PC-9 (cell line): Measurements from ENCODE around the gene DDX41. TPM values are rescaled to one million over a fixed set of nuclear protein-coding genes. Genes with fewer than 3 reads are reported as not detected.

ENCODE experiments used
- BruUV-seq: library from RNA; stranded (reverse); fragments of 400-500 nt; replicated peaks from 2 replicates; lab custom pipeline; 2021; lab: Mats Ljungman, UMichigan
- CTCF ChIA-PET: fragments of 300-600 bp; sonication (Branson Sonifier 250); formaldehyde crosslinking; loops from one replicate; lab custom pipeline; 2022; ENCODE audit warnings: antibody characterized with exemption; lab: Charles Lee
- POLR2A ChIA-PET: fragments of 300-600 bp; sonication (Branson Sonifier 250); formaldehyde crosslinking; loops from one replicate; lab custom pipeline; 2022; ENCODE audit warnings: antibody characterized with exemption; ENCODE audit not compliant: unreplicated experiment; lab: Charles Lee
- DNase-seq, 2 experiments: peaks; one replicate each; pipeline versions ENCODE4 v3.0.0 to v3.0.0-alpha.2; 2015 to 2022; ENCODE audit warnings: mixed read lengths in 1 of 2
- H2AFZ ChIP-seq: fragments of 200-600 bp; sonication (generic); 2 replicates; pipeline ENCODE4 v1.8.1; 2017; ENCODE audit warnings: antibody characterized with exemption
- H3F3A ChIP-seq: fragments of 200-600 bp; sonication (generic); 2 replicates; pipeline ENCODE4 v1.8.1; 2017; ENCODE audit warnings: antibody characterized with exemption, mild to moderate bottlenecking, low read depth; ENCODE audit not compliant: insufficient read depth
- H3K27ac ChIP-seq: fragments of 200-600 bp; sonication (generic); 2 replicates; pipeline ENCODE4 v1.6.1; 2016; ENCODE audit warnings: mixed run types
- H3K27me3 ChIP-seq: fragments of 200-600 bp; sonication (generic); 2 replicates; pipeline ENCODE4 v1.6.1; 2016; ENCODE audit warnings: low read depth, mixed run types; ENCODE audit not compliant: insufficient read depth
- H3K36me3 ChIP-seq: fragments of 200-600 bp; sonication (generic); 2 replicates; pipeline ENCODE4 v1.6.1; 2016; ENCODE audit warnings: low read depth, mixed run types
- H3K4me1 ChIP-seq: fragments of 200-600 bp; sonication (generic); replicated peaks from 2 replicates; pipeline ENCODE4 v1.6.1; 2016; ENCODE audit warnings: mixed run types; ENCODE audit not compliant: insufficient read depth
- H3K4me2 ChIP-seq: fragments of 200-600 bp; sonication (generic); 2 replicates; pipeline ENCODE4 v1.6.1; 2017; ENCODE audit warnings: mixed run types
- H3K4me3 ChIP-seq: fragments of 200-600 bp; sonication (generic); 2 replicates; pipeline ENCODE4 v1.6.1; 2016; ENCODE audit warnings: mixed run types
- H3K79me2 ChIP-seq: fragments of 200-600 bp; sonication (generic); 2 replicates; pipeline ENCODE4 v1.6.1; 2017; ENCODE audit warnings: low read depth, mixed run types
- H3K9me2 ChIP-seq: fragments of 200-600 bp; sonication (generic); 2 replicates; pipeline ENCODE4 v1.8.1; 2017; ENCODE audit warnings: mild to moderate bottlenecking; ENCODE audit not compliant: insufficient read depth
- H3K9me3 ChIP-seq: fragments of 200-600 bp; sonication (generic); 2 replicates; pipeline ENCODE4 v1.8.1; 2016; ENCODE audit warnings: low read depth; ENCODE audit not compliant: insufficient read depth
- H4K20me1 ChIP-seq: fragments of 200-600 bp; sonication (generic); 2 replicates; pipeline ENCODE4 v1.8.1; 2017; ENCODE audit not compliant: insufficient read depth
- CTCF ChIP-seq: fragments of 200-600 bp; sonication (generic); conservative IDR thresholded peaks from 2 replicates; pipeline ENCODE4 v1.6.1; 2017; ENCODE audit warnings: mixed run types, antibody characterized with exemption, mild to moderate bottlenecking, moderate library complexity
- EZH2 ChIP-seq: fragments of 200-600 bp; sonication (generic); IDR thresholded peaks from 2 replicates; pipeline ENCODE4 v1.8.0; 2017; ENCODE audit warnings: antibody characterized with exemption, low read depth
- intact Hi-C: fragments of 100-400 bp; cut with micrococcal nuclease; formaldehyde crosslinking; loops from one replicate; pipeline ENCODE4 v1.10.0; 2022; ENCODE audit not compliant: unreplicated experiment
- total RNA-seq: library from RNA; stranded (reverse); gene quantifications from 2 replicates; pipeline ENCODE4 v1.2.3, GENCODE V29; 2021

DDX41 gene
- total RNA-seq, 1 experiment from 2014 or later = 93.1 TPM

DNA sequence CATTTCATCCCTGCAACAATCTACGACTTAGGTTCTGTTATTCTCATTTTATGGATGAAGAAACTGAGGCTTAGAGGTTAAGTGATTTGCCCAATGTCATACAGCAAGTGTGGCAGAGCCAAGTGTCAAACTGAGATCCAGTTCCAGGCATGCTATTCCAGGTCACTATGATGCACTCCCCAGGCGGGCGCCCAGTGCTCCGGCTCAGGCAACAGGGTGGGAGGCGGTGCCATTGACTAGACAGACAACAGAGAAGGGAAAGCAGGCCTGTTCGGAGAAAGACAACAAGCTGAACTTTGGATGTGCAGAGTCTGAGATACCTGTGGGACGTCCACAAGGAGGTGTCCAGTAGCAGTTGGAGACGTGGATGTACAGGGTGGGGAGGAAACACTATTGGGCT lies 10.8 kb upstream of the DDX41 start:
- BruUV-seq = no TSS peak
- Histone ChIP-seq H3K4me2 (no peak overlapping the region), H3K9me3 (no peaks in the 10 kb centered on the region), H3K79me2 (no peaks in the 10 kb centered on the region), H3K4me1 (no peaks in the 10 kb centered on the region), H3K36me3 (no peaks in the 10 kb centered on the region; the same call in 1 of the 2 replicates), H3K27me3 (no peaks in the 10 kb centered on the region), H3K9me2 (no peaks in the 10 kb centered on the region), H3K4me3 (no peak overlapping the region), H3K27ac (no peak overlapping the region), H3F3A (no peaks in the 10 kb centered on the region), H2AFZ (no peak overlapping the region), H4K20me1 (no peaks in the 10 kb centered on the region)
- TF ChIP-seq EZH2 (no peak), CTCF (no peak)
- intact Hi-C loops = no loop called here
- ChIA-PET POLR2A (interaction anchor here (0.7 kb wide), 1 partner anchor 333 kb away, joined by 9 read pairs; no protein-coding TSS in a partner anchor), CTCF (interaction anchor here (0.6 kb wide), 2 partner anchors 414 to 1104 kb away, joined by 3 read pairs; no protein-coding TSS in a partner anchor)
- no peak for DNase-seq

DNA sequence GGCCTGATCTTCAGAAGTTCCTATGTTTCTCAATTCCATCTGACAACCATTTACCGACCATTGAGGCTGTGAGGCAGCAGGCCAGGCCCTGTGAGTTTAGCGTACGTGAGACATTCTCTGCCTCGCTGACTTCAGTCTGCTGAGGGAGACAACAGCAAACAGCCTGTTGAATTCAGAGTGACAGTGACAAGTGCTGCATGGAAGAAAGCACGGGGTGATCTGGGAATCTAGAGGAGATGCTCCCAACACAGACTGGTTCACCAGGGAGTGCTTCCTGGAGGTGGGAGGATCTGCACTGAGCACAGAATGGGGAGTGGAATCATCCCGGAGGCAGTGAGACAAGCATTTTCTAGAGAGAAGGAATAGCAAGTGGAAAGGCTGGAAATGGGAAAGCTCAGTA lies 10.0 kb upstream of the DDX41 start:
- no TSS peak for BruUV-seq

GRCh38 chr5:177526191-177526590 lies 9.4 kb upstream of the DDX41 start:
- CTCF ChIA-PET = no interaction called here
- TF ChIP-seq CTCF (no peak), EZH2 (no peak)
- POLR2A ChIA-PET = no interaction called here
- Histone ChIP-seq H3K4me1 (no peaks in the 10 kb centered on the region), H3K27me3 (no peaks in the 10 kb centered on the region), H3K4me3 (no peak overlapping the region), H3K9me3 (no peaks in the 10 kb centered on the region), H3K9me2 (no peaks in the 10 kb centered on the region), H2AFZ (no peak overlapping the region), H4K20me1 (no peaks in the 10 kb centered on the region), H3K79me2 (no peaks in the 10 kb centered on the region), H3K36me3 (0 out of 2 replicates have a peak, but pooled peaks cover 5% of the 10 kb centered on the region), H3K4me2 (no peak overlapping the region), H3F3A (no peaks in the 10 kb centered on the region), H3K27ac (no peak overlapping the region)
- BruUV-seq = no TSS peak
- no peak for DNase-seq
- intact Hi-C loops = no loop called here

More for the DNA sequence above, 10.0 kb upstream of the DDX41 start:
- Histone ChIP-seq H3K9me3 (no peaks in the 10 kb centered on the region), H3K27me3 (no peaks in the 10 kb centered on the region), H3K4me2 (no peak overlapping the region), H2AFZ (no peak overlapping the region), H3K27ac (no peak overlapping the region), H3K4me1 (no peaks in the 10 kb centered on the region), H3K9me2 (no peaks in the 10 kb centered on the region), H4K20me1 (no peaks in the 10 kb centered on the region), H3K4me3 (no peak overlapping the region), H3F3A (no peaks in the 10 kb centered on the region), H3K36me3 (no peaks in the 10 kb centered on the region; the same call in 1 of the 2 replicates), H3K79me2 (no peaks in the 10 kb centered on the region)
- CTCF ChIA-PET = no interaction called here
- DNase-seq = no peak
- intact Hi-C loops = no loop called here
- no peak for TF ChIP-seq CTCF
- TF ChIP-seq EZH2 = no peak
- POLR2A ChIA-PET = no interaction called here
